T-helper 1 cell treated with Interleukin-12 subunit alpha and Interleukin-12 subunit beta and Interleukin-4 antibody, amounts not matched to agents 30 μg/mL and 1 μg/mL, for 36 hours (primary cell): ENCODE measurements around the gene ZSCAN10.
A peak's percentile ranks its signal among the peaks of the same experiment; 100 is the strongest.

Experiments
- H3K27ac Mint-ChIP-seq: one replicate; pipeline ENCODE4 v1.8.0; 2021; ENCODE audit warnings: mild to moderate bottlenecking, mixed read lengths
- H3K27me3 Mint-ChIP-seq: one replicate; pipeline ENCODE4 v1.8.0; 2021; ENCODE audit warnings: low read depth, mixed read lengths
- H3K36me3 Mint-ChIP-seq: one replicate; pipeline ENCODE4 v1.8.0; 2021; ENCODE audit warnings: low read depth, mixed read lengths
- H3K4me1 Mint-ChIP-seq: one replicate; pipeline ENCODE4 v1.8.0; 2021; ENCODE audit warnings: low read depth, mixed read lengths
- H3K4me3 Mint-ChIP-seq: one replicate; pipeline ENCODE4 v1.8.0; 2021; ENCODE audit warnings: mild to moderate bottlenecking, moderate library complexity, mixed read lengths
- H3K9me3 Mint-ChIP-seq: one replicate; pipeline ENCODE4 v1.8.0; 2021; ENCODE audit warnings: mixed read lengths

Gene ZSCAN10

DNA sequence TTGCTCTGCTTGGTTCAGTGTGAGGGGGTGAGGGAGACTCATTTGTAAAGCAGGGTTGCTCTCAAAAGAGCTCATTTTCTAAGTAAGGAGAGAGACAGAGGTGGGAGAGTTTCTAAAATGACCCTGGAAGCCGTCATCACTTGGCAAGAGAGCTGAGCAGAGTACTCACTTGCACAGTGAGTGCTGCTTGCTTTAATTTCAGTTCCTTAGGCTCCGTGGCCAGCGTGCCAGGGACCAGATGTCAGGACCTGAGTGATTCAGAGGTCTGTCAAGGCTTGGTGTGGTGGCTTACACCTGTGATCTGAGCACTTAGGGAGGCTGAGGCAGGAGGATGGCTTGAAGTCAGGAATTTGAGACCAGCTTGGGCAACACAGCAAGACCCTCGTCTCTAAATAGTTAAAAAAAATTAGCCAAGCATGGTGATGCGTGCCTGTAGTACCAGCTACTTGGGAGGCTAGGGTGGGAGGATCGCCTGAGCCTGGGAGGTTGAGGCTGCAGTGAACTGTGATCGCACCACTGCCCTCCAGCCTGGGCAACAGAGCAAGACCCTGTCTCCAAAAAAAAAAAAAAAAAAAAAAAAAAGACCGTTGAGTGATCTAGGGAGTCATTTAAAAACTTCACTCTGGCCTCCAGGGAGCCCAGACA is 24.0 kb upstream of the ZSCAN10 start:
- H3K27ac Mint-ChIP-seq, result peak overlapping the region; percentile 82
- no peaks in the 10 kb centered on the region for H3K27me3 Mint-ChIP-seq
- no peaks in the 10 kb centered on the region for H3K9me3 Mint-ChIP-seq
- H3K4me3 Mint-ChIP-seq, result peak overlapping the region; percentile 95
- H3K36me3 Mint-ChIP-seq, result peaks cover 16% of the 10 kb centered on the region
- H3K4me1 Mint-ChIP-seq, result peaks cover 31% of the 10 kb centered on the region

DNA sequence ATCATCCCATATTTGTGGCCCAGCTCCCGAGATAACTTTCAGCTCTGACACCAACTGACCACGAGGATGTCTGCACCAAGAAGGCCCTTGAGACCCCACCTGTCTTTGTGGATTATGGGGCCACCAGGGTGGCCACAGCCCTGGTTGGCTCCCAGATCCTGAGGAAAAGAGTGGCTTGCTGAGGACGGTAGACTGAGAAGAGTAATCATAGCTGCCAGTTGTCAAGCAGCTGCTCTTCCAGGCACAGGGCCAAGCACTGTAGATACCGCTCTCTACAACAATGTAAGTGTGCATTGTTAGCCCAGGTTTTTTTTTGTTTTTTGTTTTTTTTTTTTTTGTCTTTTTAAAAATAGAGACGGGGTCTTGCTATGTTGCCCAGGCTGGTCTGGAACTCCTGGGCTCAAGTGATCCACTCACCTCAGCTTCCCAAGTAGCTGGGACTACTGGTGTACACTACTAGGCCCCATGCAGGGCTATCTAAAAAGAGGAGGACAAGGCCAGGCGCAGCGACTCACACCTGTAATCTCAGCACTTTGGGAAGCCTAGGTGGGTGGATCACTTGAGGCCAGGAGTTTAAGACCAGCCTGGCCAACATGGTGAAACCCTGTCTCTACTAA is 22.9 kb upstream of the ZSCAN10 start:
- Mint-ChIP-seq H3K27ac (no peak overlapping the region), H3K27me3 (no peaks in the 10 kb centered on the region), H3K36me3 (peaks cover 10% of the 10 kb centered on the region), H3K9me3 (no peaks in the 10 kb centered on the region), H3K4me3 (no peak overlapping the region), H3K4me1 (peaks cover 22% of the 10 kb centered on the region)

DNA sequence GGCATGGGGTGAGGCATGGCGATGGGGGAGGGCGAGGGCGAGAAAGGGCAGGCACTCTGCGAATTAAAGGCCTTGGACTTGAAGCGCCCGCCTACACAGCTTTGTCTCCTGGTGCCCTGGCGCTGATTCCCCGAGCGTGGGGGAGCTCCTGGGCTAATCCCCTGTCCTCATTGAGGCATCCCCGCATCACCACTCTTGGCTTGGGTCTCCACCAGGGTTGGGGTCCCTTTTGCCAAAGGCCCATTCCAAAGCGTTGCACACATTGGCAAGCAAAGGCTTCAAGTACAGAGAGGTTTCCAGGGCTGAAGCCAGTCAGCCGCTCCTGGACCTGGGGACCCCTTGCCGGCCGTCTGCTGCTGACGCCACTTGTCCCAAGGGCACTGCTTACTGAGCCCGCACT is 21.3 kb upstream of the ZSCAN10 start:
- Mint-ChIP-seq H3K27me3 (no peaks in the 10 kb centered on the region), H3K27ac (no peak overlapping the region), H3K4me1 (peaks cover 14% of the 10 kb centered on the region), H3K9me3 (no peaks in the 10 kb centered on the region), H3K36me3 (peaks cover 5% of the 10 kb centered on the region), H3K4me3 (no peak overlapping the region)

DNA sequence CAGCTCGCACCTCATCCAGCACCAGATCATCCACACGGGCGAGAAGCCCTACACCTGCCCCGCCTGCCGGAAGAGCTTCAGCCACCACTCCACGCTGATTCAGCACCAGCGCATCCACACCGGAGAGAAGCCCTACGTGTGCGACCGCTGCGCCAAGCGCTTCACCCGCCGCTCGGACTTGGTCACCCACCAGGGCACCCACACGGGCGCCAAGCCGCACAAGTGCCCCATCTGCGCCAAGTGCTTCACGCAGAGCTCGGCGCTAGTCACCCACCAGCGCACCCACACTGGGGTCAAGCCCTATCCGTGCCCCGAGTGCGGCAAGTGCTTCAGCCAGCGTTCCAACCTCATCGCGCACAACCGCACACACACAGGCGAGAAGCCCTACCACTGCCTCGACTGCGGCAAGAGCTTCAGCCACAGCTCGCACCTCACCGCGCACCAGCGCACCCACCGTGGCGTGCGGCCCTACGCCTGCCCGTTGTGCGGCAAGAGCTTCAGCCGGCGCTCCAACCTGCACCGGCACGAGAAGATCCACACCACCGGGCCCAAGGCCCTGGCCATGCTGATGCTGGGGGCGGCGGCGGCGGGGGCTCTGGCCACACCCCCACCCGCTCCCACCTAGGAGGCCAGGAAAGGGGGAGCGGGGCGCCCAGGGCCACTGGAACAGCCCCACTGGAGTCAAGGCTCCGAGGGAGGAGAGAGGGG is 20.8 kb upstream of the ZSCAN10 start:
- Mint-ChIP-seq H3K4me1 (peaks cover 10% of the 10 kb centered on the region), H3K4me3 (no peak overlapping the region)

DNA sequence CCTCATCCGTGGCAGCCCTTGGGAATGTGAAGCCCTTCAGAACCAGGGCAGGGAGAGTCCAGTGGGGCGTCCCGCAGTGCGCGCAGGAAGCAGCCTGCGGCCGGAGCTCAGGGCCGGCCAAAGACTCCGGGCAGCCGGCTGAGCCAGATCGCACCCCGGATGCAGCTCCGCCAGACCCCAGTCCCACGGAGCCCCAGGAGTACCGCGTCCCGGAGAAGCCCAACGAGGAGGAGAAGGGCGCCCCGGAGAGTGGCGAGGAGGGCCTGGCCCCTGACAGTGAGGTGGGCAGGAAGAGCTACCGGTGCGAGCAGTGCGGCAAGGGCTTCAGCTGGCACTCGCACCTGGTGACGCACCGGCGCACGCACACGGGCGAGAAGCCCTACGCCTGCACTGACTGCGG is 20.2 kb upstream of the ZSCAN10 start:
- no peaks in the 10 kb centered on the region for H3K36me3 Mint-ChIP-seq
- no peaks in the 10 kb centered on the region for H3K9me3 Mint-ChIP-seq
- peaks cover 7% of the 10 kb centered on the region for H3K4me1 Mint-ChIP-seq
- H3K4me3 Mint-ChIP-seq, result no peak overlapping the region
- H3K27me3 Mint-ChIP-seq, result no peaks in the 10 kb centered on the region
- no peak overlapping the region for H3K27ac Mint-ChIP-seq

More for the DNA sequence above, 20.8 kb upstream of the ZSCAN10 start:
- Mint-ChIP-seq H3K36me3 (peaks cover 2% of the 10 kb centered on the region), H3K27me3 (no peaks in the 10 kb centered on the region), H3K9me3 (no peaks in the 10 kb centered on the region), H3K27ac (no peak overlapping the region)

DNA sequence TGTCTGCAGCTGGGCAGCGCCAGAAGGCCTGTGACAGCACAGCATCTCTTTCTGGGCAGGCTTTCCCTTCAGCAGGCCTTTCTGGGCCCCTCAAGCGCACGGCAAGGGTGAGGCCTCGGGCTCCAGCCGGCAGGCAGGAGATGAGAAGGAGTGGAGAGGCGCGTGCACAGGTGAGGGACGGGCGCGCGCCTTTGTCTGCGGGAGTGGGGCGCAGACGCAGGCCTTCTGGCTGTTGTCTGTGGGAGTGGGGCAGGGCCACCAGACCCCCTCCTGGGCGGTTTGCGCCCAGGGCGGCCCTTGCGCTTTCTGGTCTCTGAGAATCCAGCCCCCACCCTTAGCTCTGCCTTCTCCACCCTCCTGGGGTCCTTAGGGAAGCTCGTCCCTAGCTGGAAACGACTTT is 19.8 kb upstream of the ZSCAN10 start:
- H3K4me1 Mint-ChIP-seq, result peaks cover 7% of the 10 kb centered on the region
- H3K36me3 Mint-ChIP-seq, result no peaks in the 10 kb centered on the region
- H3K27ac Mint-ChIP-seq, result no peak overlapping the region
- H3K9me3 Mint-ChIP-seq, result no peaks in the 10 kb centered on the region
- H3K27me3 Mint-ChIP-seq, result no peaks in the 10 kb centered on the region
- no peak overlapping the region for H3K4me3 Mint-ChIP-seq

DNA sequence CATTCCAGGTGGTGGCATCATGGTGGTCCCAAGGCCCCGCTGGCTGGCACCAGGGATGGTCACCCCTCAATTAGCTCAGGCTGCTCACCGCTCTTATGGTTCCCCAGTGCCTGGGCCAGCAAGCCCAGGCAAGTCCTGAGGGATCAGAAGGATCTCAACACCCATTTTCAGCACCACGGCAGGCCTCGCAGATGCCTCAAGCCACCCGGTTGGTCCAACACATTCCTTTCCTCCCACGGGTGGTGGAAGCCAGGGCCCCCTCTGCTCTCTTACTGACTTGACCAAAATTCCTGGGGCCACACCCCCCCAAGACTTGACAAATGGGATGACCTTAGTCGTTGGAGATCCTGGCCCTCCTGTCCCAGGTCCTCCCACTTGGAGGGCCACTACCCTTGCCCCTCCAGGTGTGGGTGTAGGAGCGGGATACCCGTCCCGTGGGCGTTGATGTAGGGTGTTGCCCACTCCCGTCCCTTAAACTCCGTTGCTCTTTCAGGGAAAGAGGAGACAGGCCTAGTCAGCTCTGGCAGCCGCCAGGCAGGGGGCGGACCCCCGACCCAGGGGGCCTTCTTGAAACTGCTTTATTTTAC is 19.2 kb upstream of the ZSCAN10 start:
- Mint-ChIP-seq H3K4me1 (peaks cover 2% of the 10 kb centered on the region), H3K9me3 (no peaks in the 10 kb centered on the region), H3K4me3 (no peak overlapping the region), H3K27me3 (no peaks in the 10 kb centered on the region), H3K36me3 (peaks cover 2% of the 10 kb centered on the region), H3K27ac (no peak overlapping the region)

DNA sequence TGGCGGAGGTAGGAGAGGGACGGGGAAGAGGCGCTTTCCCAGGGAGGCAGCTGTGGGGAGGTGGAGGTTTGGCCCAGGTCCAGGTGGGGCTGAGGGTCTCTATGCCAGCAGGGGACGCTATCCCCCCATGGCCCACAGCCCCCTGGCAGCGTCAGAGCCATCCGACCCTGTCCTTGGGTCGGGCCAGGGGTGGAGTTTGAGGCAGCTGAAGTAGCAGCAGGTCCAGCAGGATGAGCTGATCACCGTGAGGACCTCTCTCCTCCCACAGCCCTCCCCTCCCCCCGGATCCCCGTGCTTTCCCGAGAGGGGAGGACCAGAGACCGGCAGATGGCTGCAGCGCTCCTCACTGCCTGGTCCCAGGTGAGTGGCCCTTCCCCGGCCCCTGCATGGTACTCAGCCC is 16.5 kb upstream of the ZSCAN10 start:
- no peak overlapping the region for H3K27ac Mint-ChIP-seq
- no peak overlapping the region for H3K4me3 Mint-ChIP-seq
- peaks cover 4% of the 10 kb centered on the region for H3K36me3 Mint-ChIP-seq
- peaks cover 3% of the 10 kb centered on the region for H3K4me1 Mint-ChIP-seq
- H3K9me3 Mint-ChIP-seq, result no peaks in the 10 kb centered on the region
- H3K27me3 Mint-ChIP-seq, result no peaks in the 10 kb centered on the region

DNA sequence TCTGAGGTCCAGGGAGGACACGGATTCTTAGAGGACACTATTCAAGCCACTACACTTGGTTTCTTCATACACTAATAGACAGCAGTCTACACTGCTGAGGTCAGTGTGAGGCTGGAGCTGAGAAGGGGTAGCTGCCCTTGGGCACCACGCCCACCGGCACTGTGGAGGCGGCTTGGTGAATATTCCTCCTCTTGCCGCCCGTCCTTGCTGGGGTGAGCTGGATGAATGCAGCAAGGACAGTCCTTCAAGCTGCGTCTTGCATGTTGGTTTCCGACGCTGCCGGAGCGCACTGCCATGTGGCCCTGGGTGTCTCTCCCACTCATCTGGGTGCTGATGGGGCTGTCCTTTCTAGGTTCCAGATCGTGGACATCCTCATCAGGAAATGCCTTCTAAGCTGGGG is 15.9 kb upstream of the ZSCAN10 start:
- Mint-ChIP-seq H3K4me3 (no peak overlapping the region), H3K27ac (no peak overlapping the region), H3K9me3 (no peaks in the 10 kb centered on the region), H3K36me3 (peaks cover 4% of the 10 kb centered on the region), H3K27me3 (no peaks in the 10 kb centered on the region), H3K4me1 (peaks cover 3% of the 10 kb centered on the region)

DNA sequence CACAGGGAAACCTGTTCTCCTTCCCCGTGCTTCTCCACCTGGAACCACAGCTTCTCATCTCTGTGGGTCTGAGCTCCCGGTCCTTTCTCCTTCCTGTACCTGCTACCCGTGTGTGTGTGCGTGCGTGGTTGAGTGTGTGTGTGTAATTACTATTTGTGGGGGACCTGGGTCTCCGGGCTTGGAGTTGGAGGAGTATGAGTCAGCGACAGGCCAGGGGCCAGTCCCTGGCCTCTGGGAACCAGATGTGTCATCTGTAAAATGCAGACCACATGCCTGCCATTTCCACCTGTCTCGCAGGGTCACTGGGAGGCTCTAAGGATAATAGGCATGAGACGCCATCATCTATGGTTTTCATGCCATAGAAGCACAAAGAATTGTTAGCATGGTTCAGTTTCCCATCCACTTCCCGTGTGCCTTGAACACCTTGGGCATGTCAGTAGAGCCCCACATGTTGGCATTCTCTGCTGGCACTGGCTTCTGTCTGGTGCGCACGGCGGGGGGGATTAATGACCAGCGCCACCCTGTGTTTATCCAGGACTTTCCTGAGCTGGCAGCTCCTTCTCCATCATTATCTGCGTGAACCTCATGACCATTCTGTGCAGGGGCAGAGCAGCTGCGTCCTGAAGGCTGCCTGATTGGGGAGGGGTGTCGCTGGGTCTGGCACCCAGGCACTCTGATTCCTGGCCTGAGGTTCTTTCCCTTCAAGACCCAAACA is 14.8 kb upstream of the ZSCAN10 start:
- no peak overlapping the region for H3K4me3 Mint-ChIP-seq
- H3K27me3 Mint-ChIP-seq, result peaks cover 3% of the 10 kb centered on the region
- H3K36me3 Mint-ChIP-seq, result peaks cover 4% of the 10 kb centered on the region
- no peaks in the 10 kb centered on the region for H3K9me3 Mint-ChIP-seq
- H3K4me1 Mint-ChIP-seq, result peaks cover 4% of the 10 kb centered on the region
- H3K27ac Mint-ChIP-seq, result no peak overlapping the region

DNA sequence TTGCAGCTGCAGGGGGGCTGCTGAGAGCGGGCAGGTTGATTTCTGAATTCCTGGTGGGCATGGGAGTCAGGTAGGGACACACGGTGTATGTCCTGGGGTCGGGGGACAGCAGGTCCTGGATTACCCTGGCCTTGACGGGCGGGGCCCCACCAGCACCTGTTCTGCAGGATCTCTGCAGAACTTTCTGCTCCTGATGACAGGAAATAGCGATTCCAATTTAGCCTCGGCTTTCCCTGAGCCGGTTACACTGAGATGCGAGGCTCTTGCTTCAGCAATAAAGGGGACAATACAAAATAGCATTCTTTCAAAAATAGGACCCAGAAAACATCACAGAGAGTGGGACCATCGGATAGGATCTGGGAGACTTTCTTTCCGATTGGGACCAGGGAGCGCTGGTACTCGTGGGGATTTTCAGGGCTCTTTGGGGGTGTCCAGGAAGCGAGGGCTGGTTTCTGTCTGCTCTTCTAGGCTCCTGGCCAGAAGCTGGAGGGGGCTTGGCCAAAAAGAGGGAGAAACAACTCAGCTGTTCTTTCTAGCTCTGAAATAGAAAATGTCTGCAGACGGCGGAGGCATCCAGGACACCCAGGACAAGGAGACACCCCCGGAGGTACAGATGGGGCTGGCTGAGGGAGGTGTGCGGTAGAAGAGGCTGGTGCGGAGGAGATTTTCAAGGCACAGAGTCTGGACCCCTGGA is 13.9 kb upstream of the ZSCAN10 start:
- Mint-ChIP-seq H3K4me1 (peaks cover 4% of the 10 kb centered on the region), H3K9me3 (no peaks in the 10 kb centered on the region), H3K27ac (no peak overlapping the region), H3K27me3 (peaks cover 3% of the 10 kb centered on the region), H3K36me3 (peaks cover 4% of the 10 kb centered on the region), H3K4me3 (no peak overlapping the region)

DNA sequence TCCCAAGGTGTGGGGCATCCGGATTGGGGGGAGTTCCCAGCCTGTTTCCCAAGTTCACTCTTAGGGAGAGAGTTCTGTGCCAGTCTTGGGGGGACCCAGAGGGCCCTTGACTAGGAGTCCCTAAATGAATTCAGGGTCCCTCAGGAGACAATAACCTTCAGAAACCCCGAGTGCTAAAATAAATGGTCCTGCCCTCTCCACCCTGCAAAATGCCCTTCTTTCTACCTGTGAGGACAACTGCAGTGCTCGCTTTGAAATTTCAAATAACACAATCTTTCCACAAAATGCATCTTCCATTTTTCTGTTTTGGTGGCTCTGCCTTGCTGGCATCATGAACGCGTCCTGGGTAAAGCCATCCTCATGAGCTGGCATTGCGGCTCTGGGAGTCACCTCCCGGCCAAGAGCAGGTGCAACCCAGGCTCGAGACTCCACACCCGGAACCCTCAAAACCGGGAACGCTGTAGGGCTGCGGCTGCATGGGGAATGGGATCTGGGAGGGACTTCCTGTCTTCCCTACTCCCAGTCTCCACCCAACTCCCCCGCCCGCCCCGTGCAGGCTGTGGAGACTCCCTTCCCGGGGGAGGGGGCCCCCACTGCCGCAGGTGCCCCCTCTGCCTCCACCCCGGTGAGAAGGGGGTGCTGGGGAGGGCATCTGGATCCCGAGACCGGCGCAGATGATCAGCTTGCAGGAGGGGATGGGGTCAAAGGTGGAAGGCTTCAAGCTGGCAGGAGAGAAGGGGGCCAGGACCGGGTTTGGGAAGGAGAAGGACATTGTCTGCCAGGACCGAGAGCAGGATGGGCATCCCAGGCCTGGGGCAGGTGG is 13.2 kb upstream of the ZSCAN10 start, which contains the start of gene ZNF205:
Gene ZNF205, plus strand, starts transcription at position 529 of the 823 bp plus-strand sequence. CDS start 845 bp downstream, outside the sequence.
- Mint-ChIP-seq H3K9me3 (no peaks in the 10 kb centered on the region), H3K36me3 (peaks cover 4% of the 10 kb centered on the region), H3K27ac (no peak within 1 kb of the TSS), H3K4me3 (no peak within 1 kb of the TSS), H3K27me3 (peaks cover 3% of the 10 kb centered on the region), H3K4me1 (peaks cover 5% of the 10 kb centered on the region)

DNA sequence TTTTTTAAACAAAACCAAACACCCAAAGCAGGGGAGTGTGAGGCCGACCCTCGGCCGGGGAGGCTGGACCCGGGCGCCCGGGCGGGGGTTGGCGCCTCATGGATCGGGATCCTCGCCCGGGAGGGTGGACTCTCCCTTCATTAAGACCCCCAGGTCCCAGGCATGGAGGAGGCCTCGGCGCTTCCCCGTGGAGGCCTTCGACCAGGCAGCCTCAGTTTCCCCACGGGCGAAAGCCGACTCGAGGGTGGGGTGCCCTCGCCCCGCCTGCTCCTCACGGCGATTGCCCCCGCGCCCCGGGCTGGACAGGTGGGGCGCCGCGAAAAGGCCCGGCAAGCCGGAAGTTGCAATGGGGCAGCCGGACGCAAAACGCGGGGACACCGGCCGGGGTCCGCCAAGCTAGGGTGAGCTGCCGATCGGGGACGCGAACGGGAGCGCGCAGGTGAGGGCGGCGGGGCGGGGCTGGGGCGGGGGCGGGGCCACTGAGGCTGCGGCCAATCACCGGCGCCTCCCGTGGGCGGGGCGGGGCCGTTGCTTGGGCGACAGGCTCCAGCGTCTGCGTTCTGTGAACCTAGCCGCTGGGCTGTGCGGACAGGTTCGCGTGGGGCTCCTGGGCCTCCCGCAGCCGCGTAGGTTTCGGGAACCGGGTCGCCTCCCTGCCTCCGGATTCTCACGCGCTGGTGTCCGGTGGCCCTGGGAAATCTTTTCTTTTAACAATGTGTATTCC is 7.3 kb upstream of the ZSCAN10 start:
- peak overlapping the region; percentile 90 for H3K27ac Mint-ChIP-seq
- no peaks in the 10 kb centered on the region for H3K9me3 Mint-ChIP-seq
- H3K36me3 Mint-ChIP-seq, result no peaks in the 10 kb centered on the region
- H3K27me3 Mint-ChIP-seq, result peaks cover 3% of the 10 kb centered on the region
- H3K4me3 Mint-ChIP-seq, result peak overlapping the region; percentile 86
- peaks cover 16% of the 10 kb centered on the region for H3K4me1 Mint-ChIP-seq
